PC-9 (cell line): ENCODE measurements around the gene RAB7B.

Experiments used
- CTCF ChIP-seq: fragments of 200-600 bp; sonication (generic); conservative IDR thresholded peaks from 2 replicates; pipeline ENCODE4 v1.6.1; 2017; ENCODE audit warnings: mixed run types, antibody characterized with exemption, mild to moderate bottlenecking, moderate library complexity
- EZH2 ChIP-seq: fragments of 200-600 bp; sonication (generic); IDR thresholded peaks from 2 replicates; pipeline ENCODE4 v1.8.0; 2017; ENCODE audit warnings: antibody characterized with exemption, low read depth

GRCh38 chr1:205989786-205990185 is 13.4 kb downstream of the RAB7B start:
- TF ChIP-seq EZH2: no peak
- TF ChIP-seq CTCF: no peak
